Measurements from ENCODE around the gene RCOR3. TPM values are rescaled to one million over a fixed set of nuclear protein-coding genes. Genes with fewer than 3 reads are reported as not detected.
"Not testable (repeated sequence)": the region's sequence is repeated elsewhere in the genome, so short reads cannot be mapped to it uniquely, and the experiment has no call there.

RCOR3 gene
- total RNA-seq, 1 experiment from 2014 or later: 70.3 TPM

DNA sequence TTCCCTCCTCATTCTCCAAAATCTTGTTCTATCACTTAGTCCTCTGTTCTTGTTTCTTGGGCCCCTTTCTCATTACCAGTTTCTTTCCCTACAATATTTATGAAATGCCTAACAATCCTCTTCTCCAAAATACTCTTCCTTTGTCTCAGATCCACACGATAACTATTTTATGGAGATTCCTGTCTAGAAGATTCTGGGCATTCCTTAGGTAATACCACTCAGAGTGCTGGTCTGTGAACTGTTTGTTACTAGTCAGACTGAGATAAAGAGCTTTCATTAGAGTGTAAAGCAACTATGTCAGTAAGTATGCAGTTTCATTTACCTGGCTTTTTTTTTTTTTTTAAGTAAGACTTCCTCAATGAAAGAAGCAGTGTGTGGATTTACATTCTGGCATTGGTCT lies 18.1 kb upstream of the RCOR3 start:
- no peak overlapping the region for H3K27ac Mint-ChIP-seq (ENCODE audit: low read depth, unreplicated experiment)
- ChIA-PET POLR2A (interaction anchor here (0.8 to 2.4 kb wide), 2 partner anchors 9 to 17 kb away, joined by 3 to 10 read pairs; no protein-coding TSS in a partner anchor), CTCF (interaction anchor here (0.6 to 1.9 kb wide), 3 partner anchors 13 to 26 kb away, joined by 3 to 5 read pairs (median 3); no protein-coding TSS in a partner anchor)
- DNase-seq (ENCODE audit: unreplicated experiment): no peak
- H3K27me3 Mint-ChIP-seq (ENCODE audit: insufficient read depth, unreplicated experiment): no peaks in the 10 kb centered on the region
- H3K4me1 Mint-ChIP-seq (ENCODE audit: insufficient read depth, unreplicated experiment): peaks cover 6% of the 10 kb centered on the region
- intact Hi-C loops (cut with micrococcal nuclease): no loop called here
- TF ChIP-seq, protein P1, sequence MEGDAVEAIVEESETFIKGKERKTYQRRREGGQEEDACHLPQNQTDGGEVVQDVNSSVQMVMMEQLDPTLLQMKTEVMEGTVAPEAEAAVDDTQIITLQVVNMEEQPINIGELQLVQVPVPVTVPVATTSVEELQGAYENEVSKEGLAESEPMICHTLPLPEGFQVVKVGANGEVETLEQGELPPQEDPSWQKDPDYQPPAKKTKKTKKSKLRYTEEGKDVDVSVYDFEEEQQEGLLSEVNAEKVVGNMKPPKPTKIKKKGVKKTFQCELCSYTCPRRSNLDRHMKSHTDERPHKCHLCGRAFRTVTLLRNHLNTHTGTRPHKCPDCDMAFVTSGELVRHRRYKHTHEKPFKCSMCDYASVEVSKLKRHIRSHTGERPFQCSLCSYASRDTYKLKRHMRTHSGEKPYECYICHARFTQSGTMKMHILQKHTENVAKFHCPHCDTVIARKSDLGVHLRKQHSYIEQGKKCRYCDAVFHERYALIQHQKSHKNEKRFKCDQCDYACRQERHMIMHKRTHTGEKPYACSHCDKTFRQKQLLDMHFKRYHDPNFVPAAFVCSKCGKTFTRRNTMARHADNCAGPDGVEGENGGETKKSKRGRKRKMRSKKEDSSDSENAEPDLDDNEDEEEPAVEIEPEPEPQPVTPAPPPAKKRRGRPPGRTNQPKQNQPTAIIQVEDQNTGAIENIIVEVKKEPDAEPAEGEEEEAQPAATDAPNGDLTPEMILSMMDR (IDR thresholded peaks at IDR 0.05; ENCODE audit: unreplicated experiment): no peak
- no TSS peak for BruUV-seq (replicated peaks)
- peaks cover 6% of the 10 kb centered on the region for H3K9me3 Mint-ChIP-seq (ENCODE audit: unreplicated experiment)
- H3K36me3 Mint-ChIP-seq (ENCODE audit: insufficient read depth, unreplicated experiment): no peaks in the 10 kb centered on the region
- H3K4me3 Mint-ChIP-seq (ENCODE audit: unreplicated experiment): no peak overlapping the region

GRCh38 chr1:211243639-211244038 lies 15.5 kb upstream of the RCOR3 start:
- ChIA-PET CTCF (interaction anchor here (0.6 to 1.7 kb wide), 11 partner anchors 9 to 795 kb away, joined by 3 to 9 read pairs (median 3); partner anchors contain the start of gene KCNH1), POLR2A (interaction anchor here (0.8 to 2.7 kb wide), 2 partner anchors 13 to 14 kb away, joined by 3 to 18 read pairs; no protein-coding TSS in a partner anchor)
- DNase-seq (ENCODE audit: unreplicated experiment); H3K4me3 Mint-ChIP-seq (ENCODE audit: unreplicated experiment); H3K27ac Mint-ChIP-seq (ENCODE audit: low read depth, unreplicated experiment); H3K4me1 Mint-ChIP-seq (ENCODE audit: insufficient read depth, unreplicated experiment); H3K9me3 Mint-ChIP-seq (ENCODE audit: unreplicated experiment); BruUV-seq (replicated peaks); H3K27me3 Mint-ChIP-seq (ENCODE audit: insufficient read depth, unreplicated experiment); H3K36me3 Mint-ChIP-seq (ENCODE audit: insufficient read depth, unreplicated experiment); intact Hi-C loops (cut with micrococcal nuclease): not testable (repeated sequence)

DNA sequence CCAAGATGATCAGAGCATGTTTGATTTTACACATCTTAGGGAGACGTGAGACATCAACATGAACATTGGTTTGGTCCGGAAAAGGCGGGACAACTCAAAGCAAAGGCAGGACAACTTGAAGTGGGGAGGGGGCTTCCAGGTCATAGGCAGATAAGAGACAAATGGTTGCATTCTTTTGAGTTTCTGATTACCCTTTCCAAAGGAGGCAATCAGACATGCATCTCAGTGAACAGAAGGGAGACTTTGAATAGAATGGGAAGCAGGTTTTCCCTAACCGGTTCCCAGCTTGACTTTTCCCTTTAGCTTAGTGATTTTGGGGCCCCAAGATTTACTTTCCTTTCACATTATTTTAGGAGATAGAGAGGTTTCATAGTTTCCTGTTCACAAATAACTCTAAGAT lies 12.6 kb upstream of the RCOR3 start:
- H3K4me3 Mint-ChIP-seq (ENCODE audit: unreplicated experiment); H3K4me1 Mint-ChIP-seq (ENCODE audit: insufficient read depth, unreplicated experiment); H3K9me3 Mint-ChIP-seq (ENCODE audit: unreplicated experiment); H3K27me3 Mint-ChIP-seq (ENCODE audit: insufficient read depth, unreplicated experiment); DNase-seq (ENCODE audit: unreplicated experiment); BruUV-seq (replicated peaks); intact Hi-C loops (cut with micrococcal nuclease); H3K36me3 Mint-ChIP-seq (ENCODE audit: insufficient read depth, unreplicated experiment); H3K27ac Mint-ChIP-seq (ENCODE audit: low read depth, unreplicated experiment): not testable (repeated sequence)
- POLR2A ChIA-PET: interaction anchor here (4.0 kb wide), 1 partner anchor 11 kb away, joined by 28 read pairs; no protein-coding TSS in a partner anchor
- CTCF ChIA-PET: interaction anchor here (0.7 kb wide), 1 partner anchor 835 kb away, joined by 4 read pairs; no protein-coding TSS in a partner anchor

DNA sequence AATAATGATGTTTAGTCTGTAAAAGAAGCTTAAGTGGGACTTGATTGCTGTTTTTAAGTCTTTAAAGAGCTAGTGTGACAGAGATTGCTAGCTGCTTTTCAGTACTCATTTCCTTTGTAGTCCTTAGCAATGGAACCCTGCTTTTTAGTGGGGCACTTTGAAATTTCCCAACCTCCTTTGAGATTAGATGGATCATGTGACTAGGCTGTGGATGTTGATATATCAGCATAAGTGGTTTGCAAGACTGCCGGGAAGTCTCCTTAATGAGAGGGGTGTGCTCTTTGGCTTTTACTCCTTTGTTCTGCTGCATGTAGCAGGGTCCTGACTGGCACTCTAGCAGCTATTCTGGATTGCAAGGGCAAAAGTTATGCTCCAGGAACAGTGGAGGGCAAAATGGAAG lies 11.2 kb upstream of the RCOR3 start:
- intact Hi-C loops (cut with micrococcal nuclease): no loop called here
- ChIA-PET CTCF (interaction anchor here (0.6 to 1.4 kb wide), 4 partner anchors 10 to 1229 kb away, joined by 3 to 6 read pairs (median 3); no protein-coding TSS in a partner anchor), POLR2A (interaction anchor here (0.6 to 4.0 kb wide), 5 partner anchors 10 to 836 kb away, joined by 3 to 28 read pairs (median 3); no protein-coding TSS in a partner anchor)
- DNase-seq (ENCODE audit: unreplicated experiment): no peak
- Mint-ChIP-seq H3K27ac (ENCODE audit: low read depth, unreplicated experiment) (no peak overlapping the region), H3K36me3 (ENCODE audit: insufficient read depth, unreplicated experiment) (no peaks in the 10 kb centered on the region), H3K27me3 (ENCODE audit: insufficient read depth, unreplicated experiment) (no peaks in the 10 kb centered on the region), H3K4me1 (ENCODE audit: insufficient read depth, unreplicated experiment) (no peaks in the 10 kb centered on the region), H3K4me3 (ENCODE audit: unreplicated experiment) (no peak overlapping the region), H3K9me3 (ENCODE audit: unreplicated experiment) (no peaks in the 10 kb centered on the region)
- TF ChIP-seq, protein P1 (IDR thresholded peaks at IDR 0.05; ENCODE audit: unreplicated experiment): no peak
- no TSS peak for BruUV-seq (replicated peaks)

DNA sequence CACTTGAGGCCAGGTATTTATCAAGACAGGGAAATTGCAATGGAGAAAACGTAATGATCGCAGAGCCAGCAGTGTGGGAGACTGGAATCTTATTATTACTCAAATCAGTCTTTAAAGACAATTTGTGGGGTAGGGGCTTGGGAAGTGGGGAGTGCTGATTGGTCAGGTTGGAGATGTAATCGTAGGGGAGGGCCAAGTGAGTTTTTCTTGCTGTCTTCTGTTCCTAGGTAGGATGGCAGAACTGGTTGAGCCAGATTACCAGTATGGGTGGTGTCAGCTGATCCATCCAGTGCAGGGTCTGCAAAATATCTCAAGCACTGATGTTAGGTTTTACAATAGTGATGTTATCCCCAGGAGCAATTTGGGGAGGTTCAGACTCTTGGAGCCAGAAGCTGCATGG lies 9.6 kb upstream of the RCOR3 start:
- H3K27ac Mint-ChIP-seq (ENCODE audit: low read depth, unreplicated experiment); H3K36me3 Mint-ChIP-seq (ENCODE audit: insufficient read depth, unreplicated experiment); intact Hi-C loops (cut with micrococcal nuclease); H3K9me3 Mint-ChIP-seq (ENCODE audit: unreplicated experiment); H3K4me3 Mint-ChIP-seq (ENCODE audit: unreplicated experiment); H3K4me1 Mint-ChIP-seq (ENCODE audit: insufficient read depth, unreplicated experiment); DNase-seq (ENCODE audit: unreplicated experiment); H3K27me3 Mint-ChIP-seq (ENCODE audit: insufficient read depth, unreplicated experiment); BruUV-seq (replicated peaks): not testable (repeated sequence)
- ChIA-PET POLR2A (interaction anchor here (4.0 kb wide), 1 partner anchor 8 kb away, joined by 28 read pairs; no protein-coding TSS in a partner anchor), CTCF (interaction anchor here (0.5 to 0.9 kb wide), 7 partner anchors 11 to 1500 kb away, joined by 3 to 5 read pairs (median 3); no protein-coding TSS in a partner anchor)

Data from MCF 10A (cell line).